ENCODE measurements around the gene RFC1. TPM values are rescaled to one million over a fixed set of nuclear protein-coding genes. Genes with fewer than 3 reads are reported as not detected.

Gene RFC1
- total and polyA plus RNA-seq, 2 donors (not counting 1 experiment from before 2014, with no cell fraction given): 31.3 to 44.4 TPM

DNA sequence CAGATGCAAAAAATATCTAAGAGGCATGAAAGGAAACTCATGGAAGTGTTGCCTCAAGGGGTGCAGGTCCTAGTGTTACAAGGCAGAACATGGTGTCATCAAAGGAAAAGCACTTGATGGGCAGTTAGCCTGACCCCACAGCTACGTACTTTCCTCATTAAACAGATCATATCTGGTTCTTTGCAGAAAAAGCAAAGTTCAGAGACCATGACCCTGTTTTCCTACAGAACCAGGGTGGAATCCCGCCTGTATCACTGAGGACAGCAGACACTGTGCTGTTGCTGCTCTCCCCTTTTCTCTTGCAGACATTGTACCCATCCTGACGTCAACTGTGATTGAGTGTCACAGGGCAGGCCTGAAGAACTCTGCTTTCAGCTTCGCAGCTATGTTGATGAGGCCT is 91.7 kb downstream of the RFC1 start:
- H3K9ac ChIP-seq (ENCODE audit: insufficient read depth, low read length): no peak overlapping the region
- H3K4me1 ChIP-seq (ENCODE audit: control insufficient read depth, extremely low read depth, insufficient read depth, low read length): no peaks in the 10 kb centered on the region
- no peak overlapping the region for H3K27ac ChIP-seq (ENCODE audit: insufficient read depth, low read length)
- no peaks in the 10 kb centered on the region for H3K9me3 ChIP-seq (ENCODE audit: control insufficient read depth, insufficient read depth, low read depth, low read length)
- TF ChIP-seq EZH2 (IDR thresholded peaks at IDR 0.05; ENCODE audit: low read length, missing control alignments): no peak
- TF ChIP-seq, protein P1, sequence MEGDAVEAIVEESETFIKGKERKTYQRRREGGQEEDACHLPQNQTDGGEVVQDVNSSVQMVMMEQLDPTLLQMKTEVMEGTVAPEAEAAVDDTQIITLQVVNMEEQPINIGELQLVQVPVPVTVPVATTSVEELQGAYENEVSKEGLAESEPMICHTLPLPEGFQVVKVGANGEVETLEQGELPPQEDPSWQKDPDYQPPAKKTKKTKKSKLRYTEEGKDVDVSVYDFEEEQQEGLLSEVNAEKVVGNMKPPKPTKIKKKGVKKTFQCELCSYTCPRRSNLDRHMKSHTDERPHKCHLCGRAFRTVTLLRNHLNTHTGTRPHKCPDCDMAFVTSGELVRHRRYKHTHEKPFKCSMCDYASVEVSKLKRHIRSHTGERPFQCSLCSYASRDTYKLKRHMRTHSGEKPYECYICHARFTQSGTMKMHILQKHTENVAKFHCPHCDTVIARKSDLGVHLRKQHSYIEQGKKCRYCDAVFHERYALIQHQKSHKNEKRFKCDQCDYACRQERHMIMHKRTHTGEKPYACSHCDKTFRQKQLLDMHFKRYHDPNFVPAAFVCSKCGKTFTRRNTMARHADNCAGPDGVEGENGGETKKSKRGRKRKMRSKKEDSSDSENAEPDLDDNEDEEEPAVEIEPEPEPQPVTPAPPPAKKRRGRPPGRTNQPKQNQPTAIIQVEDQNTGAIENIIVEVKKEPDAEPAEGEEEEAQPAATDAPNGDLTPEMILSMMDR (conservative IDR thresholded peaks at IDR 0.05 in 1 of 2, IDR thresholded peaks at IDR 0.05 in 1 of 2; ENCODE audit: low read depth in 1 of 2, low read length in 2 of 2): no peak
- no peak overlapping the region for H3K4me3 ChIP-seq (replicated peaks in 1 of 4; ENCODE audit: control extremely low read depth in 1 of 4, insufficient read depth in 1 of 4, low read depth in 3 of 4, low read length in 4 of 4)
- H3K27me3 ChIP-seq (ENCODE audit: control insufficient read depth, insufficient read depth, low read length): no peaks in the 10 kb centered on the region
- no peaks in the 10 kb centered on the region for H3K36me3 ChIP-seq (ENCODE audit: control insufficient read depth, insufficient read depth, low read length)
- no peaks in the 10 kb centered on the region for H4K20me1 ChIP-seq (ENCODE audit: control insufficient read depth, extremely low read depth, insufficient read depth, low read length)
- H2AFZ ChIP-seq (ENCODE audit: low read length): no peak overlapping the region
- H3K4me2 ChIP-seq (ENCODE audit: extremely low read depth, insufficient read depth, low read length): no peak overlapping the region
- DNase-seq (ENCODE audit: low read depth in 2 of 2): no peak
- no peaks in the 10 kb centered on the region for H3K79me2 ChIP-seq (ENCODE audit: control insufficient read depth, insufficient read depth, low read length)

DNA sequence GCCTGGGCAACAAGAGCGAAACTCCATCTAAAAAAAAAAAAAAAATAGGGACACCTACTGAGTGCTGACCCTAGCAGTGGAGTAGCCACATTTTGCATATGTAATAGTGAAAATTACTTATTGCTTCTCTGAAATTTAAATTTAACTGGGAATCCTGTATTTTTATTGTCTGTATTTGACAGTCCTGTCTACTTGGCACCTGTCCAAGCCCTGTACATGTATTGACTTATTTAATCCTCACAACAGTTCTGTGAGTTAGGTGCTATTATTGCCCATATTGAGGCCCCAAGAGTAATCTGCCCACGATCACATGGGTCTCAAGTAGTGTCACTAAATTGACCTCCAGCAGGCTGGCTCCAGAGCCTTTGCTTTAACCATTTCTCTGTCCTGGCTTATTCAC is 102.3 kb downstream of the RFC1 start:
- Histone ChIP-seq H3K4me3 (replicated peaks in 1 of 4; ENCODE audit: control extremely low read depth in 1 of 4, insufficient read depth in 1 of 4, low read depth in 3 of 4, low read length in 4 of 4) (no peak overlapping the region), H3K4me1 (ENCODE audit: control insufficient read depth, extremely low read depth, insufficient read depth, low read length) (no peaks in the 10 kb centered on the region), H3K27me3 (ENCODE audit: control insufficient read depth, insufficient read depth, low read length) (no peaks in the 10 kb centered on the region), H2AFZ (ENCODE audit: low read length) (no peak overlapping the region), H4K20me1 (ENCODE audit: control insufficient read depth, extremely low read depth, insufficient read depth, low read length) (no peaks in the 10 kb centered on the region), H3K27ac (ENCODE audit: insufficient read depth, low read length) (no peak overlapping the region), H3K79me2 (ENCODE audit: control insufficient read depth, insufficient read depth, low read length) (no peaks in the 10 kb centered on the region), H3K9me3 (ENCODE audit: control insufficient read depth, insufficient read depth, low read depth, low read length) (no peaks in the 10 kb centered on the region), H3K9ac (ENCODE audit: insufficient read depth, low read length) (no peak overlapping the region), H3K36me3 (ENCODE audit: control insufficient read depth, insufficient read depth, low read length) (no peaks in the 10 kb centered on the region), H3K4me2 (ENCODE audit: extremely low read depth, insufficient read depth, low read length) (no peak overlapping the region)
- DNase-seq (ENCODE audit: low read depth in 2 of 2): no peak
- no peak for TF ChIP-seq EZH2 (IDR thresholded peaks at IDR 0.05; ENCODE audit: low read length, missing control alignments)
- TF ChIP-seq, protein P1 (conservative IDR thresholded peaks at IDR 0.05 in 1 of 2, IDR thresholded peaks at IDR 0.05 in 1 of 2; ENCODE audit: low read depth in 1 of 2, low read length in 2 of 2): no peak

DNA sequence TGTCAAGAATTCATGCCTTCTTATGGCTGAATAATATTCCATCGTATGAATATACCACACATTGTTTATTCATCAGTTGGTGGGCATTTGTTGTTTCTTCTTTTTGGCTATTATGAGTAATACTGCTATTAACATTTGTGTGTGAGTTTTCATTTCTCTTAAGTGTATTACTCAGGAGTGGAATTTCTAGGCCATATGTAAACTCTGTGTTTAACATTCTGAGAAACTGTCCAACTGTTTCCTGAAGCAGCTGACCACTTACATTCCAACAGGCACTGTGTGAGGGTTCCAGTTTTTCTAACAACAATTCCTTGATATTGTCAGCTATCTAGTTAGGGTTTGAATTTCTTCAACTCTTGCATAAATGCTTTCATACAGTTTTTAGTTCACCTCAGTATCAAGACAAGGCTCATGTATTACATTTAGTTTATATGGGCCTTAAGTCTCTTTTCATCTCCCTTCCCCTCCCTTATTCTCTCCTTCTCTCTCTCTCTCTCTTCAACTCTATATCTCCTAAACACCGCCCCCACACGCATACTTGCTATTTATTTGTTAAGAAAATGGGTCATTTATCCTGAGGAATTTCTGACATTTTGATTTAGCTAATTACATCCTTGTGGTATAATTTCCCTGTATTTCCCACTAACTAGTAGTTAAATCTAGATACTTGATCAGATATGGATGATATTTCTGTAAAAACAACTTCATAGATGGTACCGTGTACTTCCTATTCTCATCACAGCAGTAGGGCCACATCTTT is 106.4 kb downstream of the RFC1 start:
- Histone ChIP-seq H2AFZ (ENCODE audit: low read length) (no peak overlapping the region), H3K4me2 (ENCODE audit: extremely low read depth, insufficient read depth, low read length) (no peak overlapping the region)
- peak; percentile 24 to 84 for DNase-seq (ENCODE audit: low read depth in 2 of 2)

More for the DNA sequence above, 106.4 kb downstream of the RFC1 start:
- Histone ChIP-seq H4K20me1 (ENCODE audit: control insufficient read depth, extremely low read depth, insufficient read depth, low read length) (no peaks in the 10 kb centered on the region), H3K79me2 (ENCODE audit: control insufficient read depth, insufficient read depth, low read length) (no peaks in the 10 kb centered on the region), H3K27ac (ENCODE audit: insufficient read depth, low read length) (no peak overlapping the region), H3K27me3 (ENCODE audit: control insufficient read depth, insufficient read depth, low read length) (no peaks in the 10 kb centered on the region), H3K4me1 (ENCODE audit: control insufficient read depth, extremely low read depth, insufficient read depth, low read length) (no peaks in the 10 kb centered on the region), H3K36me3 (ENCODE audit: control insufficient read depth, insufficient read depth, low read length) (no peaks in the 10 kb centered on the region), H3K9me3 (ENCODE audit: control insufficient read depth, insufficient read depth, low read depth, low read length) (no peaks in the 10 kb centered on the region), H3K4me3 (replicated peaks in 1 of 4; ENCODE audit: control extremely low read depth in 1 of 4, insufficient read depth in 1 of 4, low read depth in 3 of 4, low read length in 4 of 4) (no peak overlapping the region), H3K9ac (ENCODE audit: insufficient read depth, low read length) (no peak overlapping the region)
- TF ChIP-seq, protein P1 (conservative IDR thresholded peaks at IDR 0.05 in 1 of 2, IDR thresholded peaks at IDR 0.05 in 1 of 2; ENCODE audit: low read depth in 1 of 2, low read length in 2 of 2): no peak

Data from fibroblast of lung (primary cell).